PC-9 (cell line): Measurements from ENCODE around the gene COL27A1.

Source experiments
- EZH2 ChIP-seq: fragments of 200-600 bp; sonication (generic); IDR thresholded peaks from 2 replicates; pipeline ENCODE4 v1.8.0; 2017; ENCODE audit warnings: antibody characterized with exemption, low read depth
- TF ChIP-seq, protein P1 (sequence below): fragments of 200-600 bp; sonication (generic); conservative IDR thresholded peaks from 2 replicates; pipeline ENCODE4 v1.6.1; 2017; ENCODE audit warnings: mixed run types, antibody characterized with exemption, mild to moderate bottlenecking, moderate library complexity

DNA sequence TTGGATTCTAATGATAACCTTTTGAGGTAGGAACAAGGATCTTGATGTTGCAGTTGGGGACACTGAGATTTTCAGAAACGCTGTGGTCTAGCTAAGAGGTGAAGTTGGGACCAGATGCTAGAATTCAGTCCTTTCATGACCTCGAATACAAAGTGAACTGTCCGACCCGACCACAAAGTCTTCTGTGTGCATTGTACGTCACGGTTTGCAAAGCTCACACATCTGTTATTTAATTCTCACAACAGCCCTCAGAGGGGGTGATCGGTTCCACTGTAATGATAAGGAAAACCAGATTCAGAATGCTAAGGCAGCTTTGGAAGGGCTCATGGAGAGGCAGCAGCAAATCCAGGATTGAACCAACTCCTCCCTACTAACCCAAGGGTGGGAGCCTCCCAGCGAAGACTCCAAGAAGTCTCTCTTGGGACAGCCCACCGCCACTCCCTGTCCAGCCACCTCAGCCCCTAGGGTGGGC is 39.6 kb upstream of the COL27A1 start:
- TF ChIP-seq EZH2, result no peak
- TF ChIP-seq, protein P1, sequence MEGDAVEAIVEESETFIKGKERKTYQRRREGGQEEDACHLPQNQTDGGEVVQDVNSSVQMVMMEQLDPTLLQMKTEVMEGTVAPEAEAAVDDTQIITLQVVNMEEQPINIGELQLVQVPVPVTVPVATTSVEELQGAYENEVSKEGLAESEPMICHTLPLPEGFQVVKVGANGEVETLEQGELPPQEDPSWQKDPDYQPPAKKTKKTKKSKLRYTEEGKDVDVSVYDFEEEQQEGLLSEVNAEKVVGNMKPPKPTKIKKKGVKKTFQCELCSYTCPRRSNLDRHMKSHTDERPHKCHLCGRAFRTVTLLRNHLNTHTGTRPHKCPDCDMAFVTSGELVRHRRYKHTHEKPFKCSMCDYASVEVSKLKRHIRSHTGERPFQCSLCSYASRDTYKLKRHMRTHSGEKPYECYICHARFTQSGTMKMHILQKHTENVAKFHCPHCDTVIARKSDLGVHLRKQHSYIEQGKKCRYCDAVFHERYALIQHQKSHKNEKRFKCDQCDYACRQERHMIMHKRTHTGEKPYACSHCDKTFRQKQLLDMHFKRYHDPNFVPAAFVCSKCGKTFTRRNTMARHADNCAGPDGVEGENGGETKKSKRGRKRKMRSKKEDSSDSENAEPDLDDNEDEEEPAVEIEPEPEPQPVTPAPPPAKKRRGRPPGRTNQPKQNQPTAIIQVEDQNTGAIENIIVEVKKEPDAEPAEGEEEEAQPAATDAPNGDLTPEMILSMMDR, result no peak
